Tibial nerve (tissue), 4 donors: ENCODE results near the gene TMOD3.

Source experiments
- CTCF ChIP-seq, 5 experiments: fragments of 200-600 bp in 3 of 5; fragments of 450-650 bp in 2 of 5; sonication (generic) in 3 of 5; IDR thresholded peaks; one replicate each; pipeline ENCODE4 v1.5.1; 2016 to 2019; ENCODE audit warnings: antibody characterized with exemption in 5 of 5, mild to moderate bottlenecking in 3 of 5, moderate library complexity in 2 of 5
- EP300 ChIP-seq, 2 donors: sonication (generic); formaldehyde crosslinking; IDR thresholded peaks; one replicate each; pipeline ENCODE4 v1.6.1; 2017; ENCODE audit warnings: antibody characterized with exemption in 2 of 2, mild to moderate bottlenecking in 1 of 2
- POLR2A ChIP-seq, 2 donors: fragments of 450-650 bp; IDR thresholded peaks; one replicate each; pipeline ENCODE4 v1.6.1; 2017; ENCODE audit warnings: antibody characterized with exemption in 2 of 2, mild to moderate bottlenecking in 2 of 2, moderate library complexity in 2 of 2

- TF ChIP-seq POLR2A (IDR thresholded peaks at IDR 0.05) (no peak), CTCF (IDR thresholded peaks at IDR 0.05) (no peak), EP300 (IDR thresholded peaks at IDR 0.05) (no peak)
Measured at GRCh38 chr15:51939216-51939615, 109.8 kb downstream of the TMOD3 start.
